Adrenal gland (tissue), 5 donors: ENCODE data around the gene INHBC.

Experiments
- CTCF ChIP-seq, 6 experiments: fragments of 450-650 bp in 4 of 6; fragments of 200-600 bp in 2 of 6; sonication (generic) in 1 of 6; IDR thresholded peaks; 1 replicate in 5 of 6; 2 replicates in 1 of 6; pipeline versions ENCODE4 v1.5.1 to v1.8.0; 2016 to 2021; ENCODE audit warnings: antibody characterized with exemption in 6 of 6, mild to moderate bottlenecking in 2 of 6, moderate library complexity in 1 of 6
- POLR2A ChIP-seq, 2 donors: fragments of 450-650 bp; IDR thresholded peaks; one replicate each; pipeline ENCODE4 v1.6.1; 2017; ENCODE audit warnings: antibody characterized with exemption in 2 of 2, mild to moderate bottlenecking in 2 of 2, moderate library complexity in 1 of 2
- donor health status: DM: no; HTN: no; CAD: no.

GRCh38 chr12:57479043-57479375, 44.4 kb downstream of the INHBC start:
- TF ChIP-seq POLR2A (IDR thresholded peaks at IDR 0.05): no peak
- no peak for TF ChIP-seq CTCF (IDR thresholded peaks at IDR 0.05)
